Activated naive CD4-positive, alpha-beta T cell treated with anti-CD3 and anti-CD28 coated beads for 36 hours (primary cell): ENCODE measurements around the gene BEX3. TPM values are rescaled to one million over a fixed set of nuclear protein-coding genes. Genes with fewer than 3 reads are reported as not detected.
"Not testable (repeated sequence)": the region's sequence is repeated elsewhere in the genome, so short reads cannot be mapped to it uniquely, and the experiment has no call there.

Source experiments
- CTCF ChIA-PET: fragments of 350-600 bp; sonication (Branson Sonifier 250); formaldehyde crosslinking; loops from one replicate; lab custom pipeline; 2021; ENCODE audit warnings: antibody characterized with exemption; lab: Charles Lee
- DNase-seq: peaks from one replicate; pipeline ENCODE4 v3.0.0-alpha.2; 2020
- H3K27ac Mint-ChIP-seq: one replicate; pipeline ENCODE4 v1.8.0; 2021; ENCODE audit warnings: mild to moderate bottlenecking, mixed read lengths
- H3K27me3 Mint-ChIP-seq: one replicate; pipeline ENCODE4 v1.8.0; 2021; ENCODE audit warnings: low read depth, mixed read lengths
- H3K36me3 Mint-ChIP-seq: one replicate; pipeline ENCODE4 v1.8.0; 2021; ENCODE audit warnings: low read depth, mixed read lengths
- H3K4me1 Mint-ChIP-seq: one replicate; pipeline ENCODE4 v1.8.0; 2021; ENCODE audit warnings: low read depth, mixed read lengths
- H3K4me3 Mint-ChIP-seq: one replicate; pipeline ENCODE4 v1.8.0; 2021; ENCODE audit warnings: mild to moderate bottlenecking, moderate library complexity, mixed read lengths
- H3K9me3 Mint-ChIP-seq: one replicate; pipeline ENCODE4 v1.8.0; 2021; ENCODE audit warnings: mixed read lengths
- intact Hi-C: fragments of 100-400 bp; cut with micrococcal nuclease; formaldehyde crosslinking; loops from one replicate; pipeline ENCODE4 v1.15.1; 2023
- total RNA-seq, 2 experiments: library from RNA; stranded (reverse); gene quantifications; one replicate each; pipeline ENCODE4 v1.2.3, GENCODE V29; 2021

The BEX3 gene
- total RNA-seq, 2 experiments from 2014 or later: 40.4 to 46.5 TPM

DNA sequence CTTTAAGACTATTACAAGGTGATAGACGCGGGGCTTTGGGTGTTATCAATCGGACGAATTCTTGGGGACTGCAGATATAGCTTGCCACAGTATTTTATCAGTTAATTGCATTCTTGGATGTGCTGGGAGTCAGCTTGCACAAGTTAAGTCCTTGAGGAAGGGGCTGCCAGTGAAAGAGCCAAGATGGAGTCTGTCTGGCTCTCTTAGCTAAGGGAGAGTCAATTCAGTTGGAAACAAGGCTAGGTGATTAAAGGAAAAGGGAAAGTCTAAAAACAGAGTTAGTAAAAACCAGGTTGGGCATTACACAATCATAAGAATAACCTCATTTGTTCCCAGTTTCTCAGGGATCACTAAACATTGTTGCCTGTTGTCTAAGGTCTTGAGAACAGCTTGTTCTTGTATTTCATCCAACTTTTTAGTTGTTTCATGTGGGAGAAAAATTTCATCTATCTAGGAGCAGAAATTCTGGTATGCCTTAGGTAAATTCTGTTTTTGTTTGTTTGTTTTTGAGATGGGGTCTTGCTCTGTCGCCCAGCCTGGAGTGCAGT, 9.0 kb downstream of the BEX3 start:
- H3K36me3 Mint-ChIP-seq, H3K4me3 Mint-ChIP-seq, H3K4me1 Mint-ChIP-seq, H3K27me3 Mint-ChIP-seq, CTCF ChIA-PET, intact Hi-C loops, DNase-seq, H3K9me3 Mint-ChIP-seq, H3K27ac Mint-ChIP-seq: not testable (repeated sequence)

DNA sequence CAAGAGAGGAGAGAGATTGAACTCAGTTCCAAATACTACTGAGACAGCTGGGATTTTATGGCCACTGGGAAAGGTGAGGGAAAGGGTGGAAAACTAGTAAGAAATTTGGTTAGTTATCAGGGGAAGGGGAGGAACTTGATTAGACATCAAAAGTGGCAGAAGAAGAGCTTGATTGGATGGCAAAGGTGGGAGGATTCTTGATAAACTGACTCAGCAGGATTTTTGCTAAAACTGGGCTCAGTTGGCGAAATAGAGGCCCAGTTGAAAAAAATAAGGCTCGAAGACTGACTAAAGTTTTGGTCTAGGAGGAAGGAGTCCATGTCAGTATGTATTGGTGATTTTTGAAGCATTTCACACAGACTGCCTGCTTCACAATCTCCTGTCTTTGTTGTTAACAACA, 10.0 kb downstream of the BEX3 start:
- no peaks in the 10 kb centered on the region for H3K27me3 Mint-ChIP-seq
- H3K27ac Mint-ChIP-seq: no peak overlapping the region
- H3K9me3 Mint-ChIP-seq: no peaks in the 10 kb centered on the region
- intact Hi-C loops: no loop called here
- no peaks in the 10 kb centered on the region for H3K36me3 Mint-ChIP-seq
- CTCF ChIA-PET: no interaction called here
- no peak for DNase-seq
- no peaks in the 10 kb centered on the region for H3K4me1 Mint-ChIP-seq
- H3K4me3 Mint-ChIP-seq: no peak overlapping the region

DNA sequence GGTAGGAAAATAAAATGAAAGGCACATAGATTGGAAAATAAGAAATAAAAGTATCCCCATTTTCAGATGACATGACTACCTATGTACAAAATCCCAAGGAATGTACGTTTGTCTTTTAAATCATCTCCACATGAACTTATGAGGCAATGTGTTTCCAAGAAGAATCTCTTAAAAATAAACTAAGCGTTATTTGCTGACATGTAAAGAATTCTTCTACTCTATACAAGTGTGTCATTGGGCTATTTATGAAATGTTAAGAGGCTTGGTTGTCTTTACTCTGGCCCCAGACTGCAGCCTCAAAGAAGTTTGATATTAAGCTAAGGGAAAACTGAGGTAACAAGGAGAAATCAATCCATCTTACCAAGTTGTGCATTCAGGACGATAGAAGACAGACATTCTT, 17.1 kb downstream of the BEX3 start:
- Mint-ChIP-seq H3K4me1 (no peaks in the 10 kb centered on the region), H3K9me3 (no peaks in the 10 kb centered on the region), H3K27me3 (no peaks in the 10 kb centered on the region), H3K4me3 (no peak overlapping the region), H3K27ac (no peak overlapping the region), H3K36me3 (no peaks in the 10 kb centered on the region)
- DNase-seq: no peak
- CTCF ChIA-PET: no interaction called here
- intact Hi-C loops: no loop called here

DNA sequence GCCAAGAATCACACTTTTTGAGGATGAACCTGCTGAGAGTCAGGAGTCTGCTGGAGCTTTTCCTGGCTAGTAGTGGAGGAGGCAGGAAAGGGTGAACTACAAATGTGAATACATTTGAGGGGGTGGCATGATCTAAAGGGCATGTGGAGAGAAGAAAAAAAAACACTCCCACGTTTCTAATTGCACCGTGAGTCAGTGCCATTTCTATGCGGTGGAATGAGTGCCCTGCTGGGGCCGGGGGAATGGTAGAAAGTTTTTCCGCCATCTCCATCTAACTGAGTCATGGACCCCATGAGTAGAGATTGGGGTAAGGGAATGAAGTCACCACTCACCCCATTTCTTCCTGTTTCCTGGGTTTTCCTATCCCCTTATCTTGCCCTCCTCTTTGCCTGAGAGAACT, 19.8 kb downstream of the BEX3 start:
- no peaks in the 10 kb centered on the region for H3K4me1 Mint-ChIP-seq
- no peaks in the 10 kb centered on the region for H3K27me3 Mint-ChIP-seq
- no peaks in the 10 kb centered on the region for H3K36me3 Mint-ChIP-seq
- no peaks in the 10 kb centered on the region for H3K9me3 Mint-ChIP-seq
- H3K4me3 Mint-ChIP-seq: no peak overlapping the region
- CTCF ChIA-PET: no interaction called here
- H3K27ac Mint-ChIP-seq: no peak overlapping the region
- intact Hi-C loops: no loop called here
- DNase-seq: no peak

DNA sequence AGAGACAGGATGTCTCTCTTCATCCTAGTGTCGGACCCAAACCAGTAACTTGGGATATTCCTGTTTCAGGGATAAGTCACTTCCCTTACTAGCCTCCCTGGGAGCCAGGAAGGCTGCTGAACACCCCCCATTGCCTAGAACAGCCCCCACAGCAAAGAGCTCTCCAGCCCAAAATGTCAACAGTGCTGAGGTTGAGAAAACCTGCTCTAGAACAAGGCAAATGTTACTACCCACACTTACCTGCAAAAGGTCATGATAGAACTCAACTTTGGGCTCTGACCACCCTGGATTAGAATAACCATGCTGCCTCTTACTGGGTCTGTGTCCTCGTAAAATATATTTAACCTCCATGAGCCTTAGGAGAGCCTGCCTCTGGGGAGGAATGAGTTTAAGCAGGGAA, 20.3 kb downstream of the BEX3 start:
- no peaks in the 10 kb centered on the region for H3K4me1 Mint-ChIP-seq
- no peaks in the 10 kb centered on the region for H3K27me3 Mint-ChIP-seq
- no peak overlapping the region for H3K27ac Mint-ChIP-seq
- DNase-seq: no peak
- intact Hi-C loops: no loop called here
- no peak overlapping the region for H3K4me3 Mint-ChIP-seq
- H3K9me3 Mint-ChIP-seq: no peaks in the 10 kb centered on the region
- no peaks in the 10 kb centered on the region for H3K36me3 Mint-ChIP-seq
- CTCF ChIA-PET: no interaction called here

DNA sequence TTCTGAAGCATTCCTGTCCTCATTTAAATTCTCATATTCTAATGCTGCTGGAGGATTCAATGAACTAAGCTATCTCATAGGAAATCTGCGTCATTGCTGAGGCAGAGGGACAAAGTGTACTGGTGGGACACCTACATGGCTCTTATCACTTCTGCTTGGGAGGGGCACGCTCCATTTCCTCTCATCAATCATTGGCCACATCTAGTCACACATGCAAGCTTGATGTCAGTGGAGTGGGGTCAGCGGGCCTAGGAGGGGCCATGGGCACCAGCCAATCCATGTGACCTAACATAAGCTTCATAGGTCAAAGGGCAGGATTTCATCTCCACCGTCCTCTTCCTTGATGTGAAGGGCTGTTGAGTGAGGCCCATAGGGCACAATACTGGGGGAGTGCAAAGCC, 21.4 kb downstream of the BEX3 start:
- Mint-ChIP-seq H3K4me1 (no peaks in the 10 kb centered on the region), H3K9me3 (no peaks in the 10 kb centered on the region), H3K27me3 (no peaks in the 10 kb centered on the region), H3K4me3 (no peak overlapping the region), H3K27ac (no peak overlapping the region), H3K36me3 (no peaks in the 10 kb centered on the region)
- CTCF ChIA-PET: interaction anchor here (1.0 kb wide), 1 partner anchor 33 kb away, joined by 4 read pairs; no protein-coding TSS in a partner anchor
- intact Hi-C loops: no loop called here
- no peak for DNase-seq

DNA sequence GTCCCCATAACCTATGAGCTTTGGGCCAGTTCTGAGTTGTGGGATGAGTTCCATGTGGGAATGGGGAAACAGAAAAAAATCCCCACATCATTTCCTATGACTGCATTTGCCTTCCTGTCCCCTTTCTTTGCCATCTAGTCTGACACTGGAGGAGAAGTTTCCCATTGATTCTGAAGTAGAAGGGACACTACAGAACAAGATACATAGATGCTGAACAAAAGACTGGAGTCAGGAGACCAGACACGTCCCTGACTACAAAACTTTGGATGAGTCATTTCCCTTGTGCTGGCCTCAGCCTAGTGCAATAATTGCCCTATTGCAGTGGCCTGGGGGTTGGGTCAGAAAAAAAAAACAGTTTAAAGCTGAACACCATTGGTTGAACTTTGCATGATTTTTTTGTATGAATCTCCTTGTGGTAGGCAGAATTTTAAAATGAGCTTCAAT, 22.1 kb downstream of the BEX3 start:
- Mint-ChIP-seq H3K27me3 (no peaks in the 10 kb centered on the region), H3K9me3 (no peaks in the 10 kb centered on the region), H3K4me3 (no peak overlapping the region), H3K36me3 (no peaks in the 10 kb centered on the region), H3K27ac (no peak overlapping the region), H3K4me1 (no peaks in the 10 kb centered on the region)
- CTCF ChIA-PET: interaction anchor here (1.0 kb wide), 1 partner anchor 34 kb away, joined by 4 read pairs; no protein-coding TSS in a partner anchor
- intact Hi-C loops: no loop called here
- DNase-seq: no peak

DNA sequence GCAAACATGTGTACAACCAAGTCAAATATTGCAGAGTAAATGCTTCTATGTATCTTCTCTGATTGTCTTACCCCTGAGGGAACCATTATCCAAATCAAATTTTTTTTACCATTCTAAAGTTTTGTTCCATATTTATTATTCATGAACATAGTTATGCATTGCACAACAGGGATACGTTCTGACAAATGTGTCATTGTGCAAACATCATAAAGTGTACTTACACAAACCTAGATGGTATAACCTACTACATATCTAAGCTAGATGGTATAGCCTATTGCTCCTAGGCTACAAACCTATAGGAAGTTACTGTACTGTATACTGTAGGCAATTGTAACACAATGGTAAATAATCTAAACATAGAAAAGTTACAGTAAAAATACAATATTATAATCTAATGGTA, 23.4 kb downstream of the BEX3 start:
- intact Hi-C loops: no loop called here
- no peak for DNase-seq
- no peak overlapping the region for H3K4me3 Mint-ChIP-seq
- H3K4me1 Mint-ChIP-seq: peaks cover 3% of the 10 kb centered on the region
- no peaks in the 10 kb centered on the region for H3K36me3 Mint-ChIP-seq
- no peak overlapping the region for H3K27ac Mint-ChIP-seq
- no peaks in the 10 kb centered on the region for H3K27me3 Mint-ChIP-seq
- CTCF ChIA-PET: no interaction called here
- H3K9me3 Mint-ChIP-seq: no peaks in the 10 kb centered on the region

DNA sequence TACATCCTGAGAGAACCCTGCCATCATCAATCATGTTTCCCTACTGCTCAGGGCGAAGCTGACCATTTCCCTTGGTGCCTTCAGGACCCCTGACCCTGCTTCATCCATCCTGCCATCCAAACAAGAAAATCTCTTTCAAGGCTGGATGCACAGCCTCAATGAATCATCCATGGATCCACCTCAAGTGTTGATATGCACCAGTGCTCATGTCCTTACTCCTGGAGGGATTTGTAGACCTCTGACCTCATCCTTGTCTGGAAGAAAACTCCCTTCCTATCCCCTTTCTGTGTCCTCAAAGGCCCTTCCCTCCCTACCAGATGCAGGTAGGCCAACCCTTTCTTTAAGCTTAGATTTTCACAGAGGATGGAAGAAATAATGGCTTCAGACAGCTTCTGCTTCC, 24.6 kb downstream of the BEX3 start:
- Mint-ChIP-seq H3K9me3 (no peaks in the 10 kb centered on the region), H3K4me3 (no peak overlapping the region), H3K27ac (no peak overlapping the region), H3K27me3 (no peaks in the 10 kb centered on the region), H3K4me1 (peaks cover 3% of the 10 kb centered on the region), H3K36me3 (no peaks in the 10 kb centered on the region)
- no peak for DNase-seq
- CTCF ChIA-PET: interaction anchor here (1.1 kb wide), 1 partner anchor 63 kb away, joined by 3 read pairs; no protein-coding TSS in a partner anchor
- intact Hi-C loops: no loop called here

DNA sequence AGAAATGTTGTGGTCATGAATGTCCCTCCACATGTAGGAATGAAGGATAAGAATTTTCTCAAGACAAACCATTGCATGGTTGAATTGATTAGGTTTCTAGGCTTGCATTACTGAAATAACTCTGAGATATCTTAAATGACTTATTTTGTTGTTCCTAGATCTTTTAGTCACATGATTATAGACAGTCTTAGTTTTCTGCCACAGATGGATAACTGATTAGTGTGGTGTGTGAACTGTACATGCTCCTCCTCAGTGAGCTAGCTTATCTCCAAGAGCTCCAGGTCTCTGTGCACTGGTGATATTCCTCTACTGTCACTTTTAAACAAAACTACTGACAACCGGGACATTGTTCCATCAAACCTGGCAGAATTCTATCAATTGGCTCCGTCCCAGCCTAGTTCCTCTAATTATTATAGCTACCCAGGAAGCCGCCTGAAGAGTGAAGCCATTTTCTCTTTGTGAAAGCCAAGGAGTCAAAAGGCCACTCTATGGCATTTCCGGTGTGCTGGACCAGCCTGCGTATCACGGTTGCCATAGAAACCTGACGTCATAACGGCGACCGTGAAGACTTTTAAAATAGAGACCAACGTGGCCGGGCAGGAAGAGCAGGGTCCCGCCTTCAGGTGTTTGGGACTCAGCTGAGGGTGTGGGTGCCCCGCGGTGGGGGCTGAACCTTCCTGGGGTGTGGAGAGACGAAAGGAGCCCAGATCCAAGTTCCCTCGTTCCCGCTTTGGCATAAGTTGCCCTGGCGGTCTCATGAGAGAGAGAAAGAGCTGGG, 28.1 kb downstream of the BEX3 start:
- H3K9me3 Mint-ChIP-seq: no peaks in the 10 kb centered on the region
- peak overlapping the region; percentile 78 for H3K4me3 Mint-ChIP-seq
- H3K36me3 Mint-ChIP-seq: no peaks in the 10 kb centered on the region
- CTCF ChIA-PET: interaction anchor here (1.5 kb wide), 1 partner anchor 61 kb away, joined by 4 read pairs; no protein-coding TSS in a partner anchor
- no peak overlapping the region for H3K27ac Mint-ChIP-seq
- intact Hi-C loops: loop anchor here (2.0 kb wide), 2 partner anchors 28 to 60 kb away; partner anchors contain the start of gene BEX3
- peak; percentile 69 for DNase-seq
- H3K4me1 Mint-ChIP-seq: peaks cover 3% of the 10 kb centered on the region
- H3K27me3 Mint-ChIP-seq: no peaks in the 10 kb centered on the region

DNA sequence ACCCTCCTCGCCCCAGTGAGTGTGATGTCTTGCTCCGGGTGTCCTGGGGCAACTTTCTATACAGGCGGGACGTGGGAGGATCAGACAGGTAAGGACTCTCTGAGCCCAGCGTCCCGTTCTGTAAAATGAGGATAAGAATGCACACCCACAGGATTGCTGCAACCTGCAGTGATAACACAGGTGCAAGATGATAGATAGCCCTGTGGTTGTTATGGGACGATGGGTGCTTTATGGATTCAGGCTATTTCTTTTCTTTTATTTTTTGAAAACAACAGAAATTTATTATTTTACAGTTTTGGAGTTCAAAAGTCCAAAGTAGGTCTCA, 28.6 kb downstream of the BEX3 start:
- Mint-ChIP-seq H3K9me3 (no peaks in the 10 kb centered on the region), H3K4me1 (peaks cover 3% of the 10 kb centered on the region), H3K27ac (no peak overlapping the region), H3K4me3 (peak overlapping the region; percentile 78), H3K27me3 (no peaks in the 10 kb centered on the region), H3K36me3 (no peaks in the 10 kb centered on the region)
- no peak for DNase-seq
- CTCF ChIA-PET: interaction anchor here (1.5 kb wide), 1 partner anchor 60 kb away, joined by 4 read pairs; no protein-coding TSS in a partner anchor
- intact Hi-C loops: loop anchor here (2.0 kb wide), 2 partner anchors 28 to 60 kb away; partner anchors contain the start of gene BEX3

DNA sequence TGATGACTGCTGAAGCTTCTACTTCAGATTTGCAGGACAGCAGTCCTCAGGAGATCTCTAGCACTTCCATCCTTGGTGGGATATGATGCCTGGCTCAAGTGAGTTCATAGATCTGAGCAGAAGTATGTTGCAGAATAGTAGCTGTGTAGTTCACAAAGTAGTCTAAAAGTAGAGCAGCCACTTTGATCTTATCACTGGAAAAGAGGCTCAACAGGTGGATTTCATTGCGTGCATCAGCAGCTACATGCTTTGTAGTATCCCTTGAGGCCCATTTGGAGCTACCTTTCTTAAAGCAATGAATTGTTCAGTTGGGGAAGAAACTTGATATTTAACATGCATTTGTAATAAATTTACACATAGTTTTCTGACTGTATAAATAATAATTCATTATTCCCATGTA, 29.9 kb downstream of the BEX3 start:
- DNase-seq: no peak
- H3K9me3 Mint-ChIP-seq: no peaks in the 10 kb centered on the region
- no peaks in the 10 kb centered on the region for H3K27me3 Mint-ChIP-seq
- H3K4me1 Mint-ChIP-seq: peaks cover 3% of the 10 kb centered on the region
- H3K4me3 Mint-ChIP-seq: no peak overlapping the region
- CTCF ChIA-PET: no interaction called here
- no peaks in the 10 kb centered on the region for H3K36me3 Mint-ChIP-seq
- H3K27ac Mint-ChIP-seq: no peak overlapping the region
- intact Hi-C loops: no loop called here

DNA sequence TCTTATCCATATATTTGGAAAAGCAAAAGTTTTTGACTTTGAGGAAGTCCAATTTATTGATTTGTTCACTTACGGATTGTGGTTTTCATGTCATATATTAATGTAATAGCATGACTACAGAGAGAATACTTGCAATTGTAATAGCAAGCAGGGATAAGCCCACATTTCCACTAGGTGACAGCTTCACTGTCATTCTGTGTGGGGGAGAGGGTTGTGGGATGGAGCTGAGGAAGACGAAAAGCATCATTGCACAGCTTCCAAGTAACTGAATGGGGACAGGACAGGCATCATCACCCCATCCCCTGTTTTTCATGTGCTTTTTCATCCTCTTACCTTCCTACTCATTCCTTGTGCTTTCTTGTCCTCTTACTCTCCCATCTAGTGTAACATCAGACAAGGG, 31.4 kb downstream of the BEX3 start:
- DNase-seq: no peak
- Mint-ChIP-seq H3K27ac (no peak overlapping the region), H3K9me3 (no peaks in the 10 kb centered on the region), H3K27me3 (no peaks in the 10 kb centered on the region), H3K36me3 (no peaks in the 10 kb centered on the region), H3K4me1 (peaks cover 3% of the 10 kb centered on the region), H3K4me3 (no peak overlapping the region)
- intact Hi-C loops: no loop called here
- CTCF ChIA-PET: no interaction called here
